Activated CD4-positive, alpha-beta T cell treated with anti-CD3 and anti-CD28 coated beads, Interleukin-2, amount 50 U/mL, for 16 hours (primary cell): Measurements from ENCODE around the gene MGRN1.

ENCODE experiments used
- DNase-seq: peaks from one replicate; pipeline ENCODE4 v3.0.0-alpha.2; 2020

MGRN1 gene

DNA sequence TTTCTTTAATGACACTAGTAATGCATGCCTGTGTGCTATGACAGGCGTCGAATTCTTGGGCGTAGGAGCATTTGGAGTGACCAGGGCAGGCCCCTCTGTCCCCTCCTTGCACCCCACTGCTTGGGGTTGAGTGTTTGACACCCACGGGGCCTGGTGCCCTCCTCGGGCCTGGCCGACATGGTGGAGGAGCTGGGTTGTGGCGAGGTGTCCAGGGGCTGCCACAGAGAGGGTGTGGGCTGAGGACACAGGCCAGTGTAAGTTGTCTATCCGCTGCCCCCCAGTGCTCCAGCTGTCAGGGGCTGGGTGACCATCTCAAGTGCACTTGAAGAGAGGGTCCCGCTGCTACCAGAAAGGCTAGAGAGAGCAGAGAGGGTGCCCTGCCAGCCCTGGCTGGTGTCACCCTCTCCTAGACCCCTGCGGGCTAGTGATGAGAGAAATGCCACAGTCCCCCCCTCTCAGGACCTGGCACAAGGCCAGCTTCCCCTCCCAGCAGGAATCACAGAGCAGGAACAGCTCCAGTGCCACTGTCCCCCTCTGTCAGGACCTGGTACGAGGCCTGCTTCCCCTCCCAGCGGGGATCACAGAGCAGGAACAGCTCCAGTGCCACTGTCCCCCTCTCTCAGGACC lies 30.5 kb downstream of the MGRN1 start:
- DNase-seq, result no peak

DNA sequence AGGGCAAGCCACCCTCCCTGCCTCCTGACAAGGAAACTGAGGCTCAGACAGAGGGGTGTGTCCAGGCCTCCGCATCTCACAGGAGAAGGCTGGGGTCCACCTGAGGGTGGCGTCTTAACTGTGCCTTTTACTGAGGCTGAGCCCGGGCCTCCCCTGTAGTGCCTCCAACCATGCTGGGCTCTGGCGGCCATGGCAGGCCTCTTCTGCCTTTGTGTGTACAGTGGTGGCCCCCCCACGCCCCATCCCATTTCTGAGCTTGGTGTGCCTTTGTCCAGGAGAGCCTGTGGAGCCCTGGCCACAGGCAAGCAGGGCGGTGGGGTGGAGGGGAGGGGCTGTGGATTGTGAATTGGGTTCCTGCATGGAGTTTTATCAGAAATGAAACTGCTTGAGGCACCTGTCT lies 31.2 kb downstream of the MGRN1 start:
- DNase-seq, result no peak

GRCh38 chr16:4656221-4656620 lies 31.6 kb downstream of the MGRN1 start:
- DNase-seq, result no peak

DNA sequence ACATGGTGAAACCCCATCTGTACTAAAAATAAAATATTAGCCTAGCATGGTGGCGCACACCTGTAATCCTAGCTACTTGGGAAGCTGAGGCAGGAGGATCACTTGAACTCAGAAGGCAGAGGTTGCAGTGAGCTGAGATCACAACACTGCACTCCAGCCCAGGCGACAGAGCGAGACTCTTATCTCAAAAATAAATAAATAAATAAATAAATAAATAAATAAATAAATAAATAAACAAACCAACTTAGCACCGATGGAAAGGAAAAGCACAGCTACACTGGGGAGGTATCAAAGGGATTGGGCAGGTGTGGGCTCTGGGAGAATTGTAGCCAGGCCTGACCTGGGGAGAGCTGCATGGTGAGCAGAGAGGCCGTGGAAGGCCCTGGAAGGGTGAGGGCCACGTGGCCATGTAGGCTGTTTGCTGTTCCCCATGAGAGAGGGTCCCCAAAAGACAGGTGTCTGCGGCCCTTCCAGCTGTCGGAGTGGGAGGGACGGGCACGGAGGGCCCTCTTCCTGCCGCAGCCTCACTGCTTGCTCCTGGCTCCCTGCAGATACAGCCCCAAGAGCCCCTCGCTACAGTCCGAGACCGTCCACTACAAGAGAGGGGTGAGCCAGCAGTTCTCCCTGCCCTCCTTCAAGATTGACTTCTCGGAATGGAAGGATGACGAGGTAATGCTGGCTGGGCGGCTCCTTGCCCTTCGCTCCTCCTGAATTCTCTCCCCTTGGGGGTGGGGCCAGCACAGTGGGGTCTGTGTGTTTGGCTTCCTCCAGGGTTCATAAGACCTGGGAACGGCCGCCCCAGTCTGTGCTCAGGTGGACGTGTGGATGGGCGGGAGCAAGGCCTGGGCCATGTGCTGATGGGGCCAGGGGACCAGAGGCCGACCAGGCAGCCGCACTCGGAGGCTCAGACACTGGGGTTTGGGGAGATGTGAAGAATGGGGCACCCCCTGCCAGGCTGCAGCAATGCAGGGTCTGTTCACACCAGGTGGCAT lies 32.4 kb downstream of the MGRN1 start:
- no peak for DNase-seq

DNA sequence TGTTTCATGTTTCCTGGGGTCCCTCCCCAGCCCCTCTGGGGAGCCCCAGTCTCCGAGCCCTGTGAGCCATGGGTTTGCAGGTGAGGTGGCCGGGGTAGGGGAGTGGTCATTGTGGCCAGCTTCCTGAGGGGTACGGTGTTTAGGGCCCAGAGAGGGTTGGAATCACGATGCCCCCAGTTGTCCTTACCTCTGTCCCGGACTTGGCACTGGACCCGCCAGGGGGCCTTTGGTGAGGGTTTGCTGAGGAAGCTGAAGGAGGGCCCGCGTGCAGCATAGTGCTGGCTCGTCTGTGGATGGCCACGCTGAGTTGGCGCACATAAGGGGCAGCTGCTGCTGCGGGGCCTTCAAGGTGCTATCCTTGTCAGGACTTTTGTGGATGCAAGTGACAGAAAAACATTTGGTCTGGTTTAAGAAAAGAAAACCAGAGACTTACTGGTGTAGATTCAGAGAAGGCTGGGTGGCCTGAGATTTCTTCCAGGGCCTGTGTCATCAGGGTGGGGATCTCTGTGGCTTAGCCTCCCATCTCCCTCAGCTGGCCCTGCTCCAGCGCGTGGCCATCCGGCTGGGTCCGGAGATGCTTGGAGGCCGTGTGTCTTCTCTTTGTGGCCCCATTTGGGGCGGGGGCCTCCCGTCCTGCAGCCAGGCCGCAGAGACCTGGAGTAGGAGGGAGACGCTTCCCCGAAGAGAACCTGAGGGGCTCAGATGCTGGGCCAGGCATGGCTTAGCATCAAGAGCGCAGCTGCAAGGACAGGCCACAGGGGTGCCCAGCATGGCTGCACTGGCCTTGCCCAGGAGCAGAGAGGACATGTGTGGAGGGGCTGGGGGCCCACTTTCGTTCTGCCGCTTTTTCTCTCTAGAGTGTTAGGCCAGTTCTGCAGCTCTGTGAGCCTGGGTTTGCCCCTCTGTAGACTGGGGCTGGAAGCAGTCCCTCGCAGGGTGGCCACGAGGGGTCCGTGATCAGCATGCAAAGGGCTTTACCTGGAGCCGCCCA lies 35.0 kb downstream of the MGRN1 start:
- no peak for DNase-seq

DNA sequence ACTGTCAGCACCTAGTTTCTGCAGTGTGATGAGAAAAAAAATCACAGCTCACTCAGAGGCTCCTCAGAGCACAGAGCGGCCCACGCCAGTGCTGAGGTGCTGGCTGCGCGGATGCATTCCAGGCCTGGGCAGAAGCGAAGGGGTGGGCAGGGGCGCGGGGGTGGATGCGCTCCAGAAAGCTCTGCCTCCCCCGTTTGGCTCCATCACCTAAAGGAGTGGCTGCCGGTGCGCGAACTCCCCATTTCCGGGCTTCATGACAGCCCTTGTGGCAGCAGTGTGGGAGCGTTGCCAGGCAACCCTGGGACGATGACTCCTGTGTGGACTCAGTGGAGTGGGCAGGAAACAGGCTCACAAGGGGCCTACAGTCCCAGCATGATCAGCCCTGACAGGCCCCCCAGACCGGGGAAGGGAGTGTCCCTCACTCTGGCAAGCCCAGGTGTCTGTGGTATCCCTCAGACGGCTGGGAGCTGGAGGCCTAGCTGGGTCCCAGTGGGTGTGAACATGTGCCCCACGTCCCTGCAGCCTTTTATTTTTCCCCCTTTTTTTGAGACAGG lies 35.9 kb downstream of the MGRN1 start:
- DNase-seq, result peak; percentile 61

- no peak for DNase-seq
Observed at GRCh38 chr16:4661661-4662060, 37.0 kb downstream of the MGRN1 start.

GRCh38 chr16:4663465-4663776 lies 38.8 kb downstream of the MGRN1 start:
- DNase-seq, result no peak

DNA sequence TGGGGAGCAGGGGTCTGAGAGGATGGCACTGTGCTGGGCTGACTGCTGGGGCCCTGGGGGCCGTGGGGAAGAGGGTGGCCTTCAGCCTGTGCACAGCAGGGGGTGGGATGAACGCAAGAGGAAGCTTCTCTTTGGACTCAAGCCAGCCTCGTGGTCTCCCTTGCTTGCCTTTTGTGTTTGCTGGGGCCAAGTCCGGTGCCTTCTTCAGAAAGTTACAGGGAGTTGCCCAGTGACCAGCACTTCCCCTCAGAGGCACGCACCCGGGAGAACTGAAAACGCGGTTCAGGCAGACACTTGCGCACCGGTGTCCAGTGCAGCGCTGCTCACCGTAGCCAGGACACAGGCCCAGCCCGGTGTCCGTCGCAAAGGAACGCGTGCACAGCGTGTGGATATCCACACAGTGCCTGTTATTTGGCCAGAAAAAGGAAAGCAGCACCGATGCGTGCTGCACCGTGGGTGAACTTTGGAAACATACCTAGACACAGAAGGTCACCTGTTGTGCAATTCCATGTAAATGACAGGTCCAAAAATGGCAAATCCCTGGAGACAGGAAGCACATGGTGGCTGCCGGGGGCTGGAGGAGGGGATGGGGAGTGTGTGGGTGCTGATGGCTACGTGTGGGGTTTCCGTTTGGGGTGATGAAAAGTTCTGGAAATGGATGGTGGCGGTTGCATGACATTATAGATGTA lies 39.3 kb downstream of the MGRN1 start:
- no peak for DNase-seq

DNA sequence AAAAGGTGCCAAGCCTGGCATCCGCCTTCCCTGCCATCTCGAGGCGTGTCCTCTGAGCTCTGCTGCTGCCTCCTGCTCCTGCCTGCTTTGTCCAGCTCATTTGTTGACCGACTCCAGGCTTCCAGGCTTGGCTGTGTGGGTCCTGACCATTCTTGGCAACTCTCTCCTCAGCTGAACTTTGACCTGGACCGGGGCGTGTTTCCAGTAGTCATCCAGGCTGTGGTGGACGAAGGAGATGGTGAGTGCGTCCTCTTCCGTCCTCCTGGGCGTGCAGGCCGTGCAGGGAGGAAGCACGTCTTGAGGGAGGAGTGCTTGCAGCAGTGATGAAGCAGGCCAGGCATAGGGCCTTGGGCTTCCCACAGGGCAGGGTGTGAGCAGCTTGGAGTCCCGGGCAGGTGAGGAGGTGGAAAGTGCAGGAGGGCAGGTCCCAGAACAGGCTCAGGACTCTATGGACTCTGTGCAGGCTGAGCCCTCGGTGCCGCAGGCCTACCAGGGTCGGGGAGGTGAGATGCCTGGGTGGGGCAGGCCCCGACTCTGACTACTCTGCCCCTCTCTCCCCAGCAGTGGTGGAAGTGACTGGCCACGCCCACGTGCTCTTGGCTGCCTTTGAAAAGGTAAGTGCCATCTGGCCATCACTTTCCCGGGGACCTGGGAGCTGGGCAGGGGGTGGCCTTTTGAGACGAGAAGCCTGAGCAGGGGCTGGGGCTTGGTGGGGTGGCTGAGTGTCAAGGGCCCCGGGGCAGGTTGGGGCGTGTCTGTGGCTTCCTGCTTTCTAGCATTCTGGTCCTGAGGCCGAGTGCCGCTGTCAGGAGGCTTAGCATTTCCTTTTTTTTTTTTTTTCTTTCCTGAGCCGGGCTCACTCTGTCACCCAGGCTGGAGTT lies 40.2 kb downstream of the MGRN1 start:
- DNase-seq, result peak; percentile 61

- DNase-seq, result no peak
Observed at GRCh38 chr16:4666537-4667202, 42.0 kb downstream of the MGRN1 start.

DNA sequence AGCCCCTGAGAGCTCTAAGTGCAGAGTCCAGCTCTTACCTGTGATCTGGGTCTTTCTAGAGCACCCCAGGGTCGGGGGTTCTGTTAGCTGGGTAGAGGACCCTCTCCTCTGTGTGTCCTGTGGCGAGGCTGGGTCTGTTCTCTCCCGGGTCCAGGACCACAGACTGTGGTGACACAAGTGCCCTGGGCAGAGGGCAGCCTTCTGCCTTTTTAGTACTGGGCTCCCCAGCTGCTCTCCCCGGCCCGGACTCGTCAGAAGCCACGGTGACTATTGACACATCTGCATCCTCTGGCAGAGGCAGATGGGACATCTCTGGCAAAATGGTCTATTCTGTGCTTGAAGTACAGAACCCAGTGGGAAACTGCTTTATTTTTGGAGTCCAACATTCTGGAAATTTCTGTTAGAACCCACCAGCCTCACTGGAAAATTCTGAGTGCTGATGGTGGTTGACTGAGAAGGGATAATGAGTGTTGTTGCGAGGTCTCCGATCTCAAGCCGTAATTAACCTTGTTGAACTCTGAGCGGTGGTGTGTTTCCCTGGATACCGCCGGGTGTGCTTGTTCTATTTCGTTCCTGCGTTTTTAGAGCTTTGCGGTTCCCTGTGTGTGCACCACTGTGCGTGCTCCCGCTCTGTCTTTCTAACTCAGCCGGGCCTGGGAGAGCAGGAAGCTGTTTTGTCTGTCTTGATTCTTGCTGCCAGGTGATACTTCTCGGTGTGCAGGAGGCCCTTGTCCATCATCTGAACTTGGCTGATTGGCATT lies 42.8 kb downstream of the MGRN1 start:
- DNase-seq, result no peak

GRCh38 chr16:4668313-4668960 lies 43.8 kb downstream of the MGRN1 start:
- no peak for DNase-seq

- no peak for DNase-seq
Observed at GRCh38 chr16:4673387-4674046, 48.9 kb downstream of the MGRN1 start.

- DNase-seq, result no peak
Observed at GRCh38 chr16:4674926-4675530, 50.4 kb downstream of the MGRN1 start.

GRCh38 chr16:4675864-4676786 lies 51.5 kb downstream of the MGRN1 start:
- peak; percentile 82 for DNase-seq

- no peak for DNase-seq
Observed at GRCh38 chr16:4676831-4677230, 52.2 kb downstream of the MGRN1 start.
